Measurements from ENCODE around the gene CHRNA1. TPM values are rescaled to one million over a fixed set of nuclear protein-coding genes. Genes with fewer than 3 reads are reported as not detected.

CHRNA1 gene
- polyA plus RNA-seq, 1 experiment = not detected

DNA sequence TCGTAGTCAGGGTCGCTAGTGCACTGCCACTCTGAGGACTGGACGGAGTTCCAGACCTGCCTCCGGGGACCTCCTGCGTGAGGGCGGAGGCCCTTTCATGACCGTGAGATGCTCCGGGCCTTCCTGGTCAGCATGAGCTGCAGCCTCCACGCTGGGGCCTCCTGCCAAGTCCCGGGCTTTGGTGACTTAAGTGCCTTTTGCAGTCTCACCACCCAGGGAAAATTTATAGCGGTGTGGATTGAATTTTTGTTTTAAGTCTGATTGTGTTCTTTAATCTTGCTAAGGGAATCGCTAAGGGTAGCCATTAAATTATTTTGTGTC, 33.6 kb downstream of the CHRNA1 start:
- CTCF ChIA-PET = interaction anchor here (1.2 to 2.3 kb wide), 3 partner anchors 11 to 42 kb away, joined by 5 to 7 read pairs (median 5); no protein-coding TSS in a partner anchor
- TF ChIP-seq, protein P1, sequence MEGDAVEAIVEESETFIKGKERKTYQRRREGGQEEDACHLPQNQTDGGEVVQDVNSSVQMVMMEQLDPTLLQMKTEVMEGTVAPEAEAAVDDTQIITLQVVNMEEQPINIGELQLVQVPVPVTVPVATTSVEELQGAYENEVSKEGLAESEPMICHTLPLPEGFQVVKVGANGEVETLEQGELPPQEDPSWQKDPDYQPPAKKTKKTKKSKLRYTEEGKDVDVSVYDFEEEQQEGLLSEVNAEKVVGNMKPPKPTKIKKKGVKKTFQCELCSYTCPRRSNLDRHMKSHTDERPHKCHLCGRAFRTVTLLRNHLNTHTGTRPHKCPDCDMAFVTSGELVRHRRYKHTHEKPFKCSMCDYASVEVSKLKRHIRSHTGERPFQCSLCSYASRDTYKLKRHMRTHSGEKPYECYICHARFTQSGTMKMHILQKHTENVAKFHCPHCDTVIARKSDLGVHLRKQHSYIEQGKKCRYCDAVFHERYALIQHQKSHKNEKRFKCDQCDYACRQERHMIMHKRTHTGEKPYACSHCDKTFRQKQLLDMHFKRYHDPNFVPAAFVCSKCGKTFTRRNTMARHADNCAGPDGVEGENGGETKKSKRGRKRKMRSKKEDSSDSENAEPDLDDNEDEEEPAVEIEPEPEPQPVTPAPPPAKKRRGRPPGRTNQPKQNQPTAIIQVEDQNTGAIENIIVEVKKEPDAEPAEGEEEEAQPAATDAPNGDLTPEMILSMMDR (IDR thresholded peaks at IDR 0.05; ENCODE audit: insufficient read depth, low read depth, low read length) = no peak
- Histone ChIP-seq H3K36me3 (ENCODE audit: control insufficient read depth, insufficient read depth, low read length) (no peaks in the 10 kb centered on the region), H3K4me3 (ENCODE audit: low read depth, low read length) (no peak overlapping the region), H3K27me3 (ENCODE audit: control insufficient read depth, insufficient read depth, low read length) (peaks cover 42% of the 10 kb centered on the region)
- POLR2A ChIA-PET = no interaction called here
- DNase-seq (ENCODE audit: low read depth) = no peak

DNA sequence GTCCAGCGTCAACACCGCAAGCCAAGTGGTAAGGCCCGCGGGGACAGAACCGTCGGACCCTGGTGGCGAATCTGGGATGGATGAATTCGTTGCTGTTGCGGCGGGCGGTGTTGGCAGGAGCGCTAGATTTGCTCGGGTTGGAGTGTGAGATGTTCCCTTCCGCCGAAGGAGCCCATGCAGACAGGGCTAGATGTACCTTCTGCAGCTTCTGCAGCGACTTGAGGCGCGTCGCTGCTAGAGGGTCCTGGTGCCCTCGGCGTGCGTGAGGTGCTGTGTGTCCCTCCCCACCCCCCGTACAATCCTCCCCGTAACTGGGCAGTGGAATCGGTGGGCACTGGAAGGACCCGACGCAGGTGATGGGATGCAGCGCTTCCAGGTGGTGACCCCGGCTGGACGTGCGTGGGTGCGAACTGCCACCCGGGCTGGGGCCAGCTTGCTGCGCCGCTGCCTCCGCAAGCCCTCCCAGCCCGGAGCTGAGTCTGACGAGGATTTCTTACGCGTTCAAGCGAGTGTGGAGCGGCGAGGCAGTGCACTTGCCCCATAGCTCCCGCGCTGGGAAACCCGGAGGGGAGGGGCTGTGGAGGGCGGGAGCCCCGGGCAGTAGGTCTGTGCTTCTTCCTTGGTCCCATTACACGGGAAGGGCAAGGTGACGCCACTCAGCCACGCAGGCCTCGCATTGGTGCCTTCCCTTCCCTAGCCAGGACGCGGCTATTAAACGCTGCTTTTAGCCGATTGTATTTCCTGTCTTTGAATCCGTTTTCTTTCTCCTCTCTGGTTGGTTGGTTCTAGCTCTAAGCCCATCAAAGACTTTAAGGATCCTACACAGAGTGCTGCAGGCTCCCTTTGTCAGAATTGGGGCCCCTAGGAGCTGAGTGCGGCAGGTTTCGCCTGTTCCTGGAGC, 34.2 kb downstream of the CHRNA1 start:
- DNase-seq (ENCODE audit: low read depth) = no peak
- Histone ChIP-seq H3K4me3 (ENCODE audit: low read depth, low read length) (peak overlapping the region; percentile 30), H3K36me3 (ENCODE audit: control insufficient read depth, insufficient read depth, low read length) (no peaks in the 10 kb centered on the region), H3K27me3 (ENCODE audit: control insufficient read depth, insufficient read depth, low read length) (peaks cover 41% of the 10 kb centered on the region)
- TF ChIP-seq, protein P1 (IDR thresholded peaks at IDR 0.05; ENCODE audit: insufficient read depth, low read depth, low read length) = 0 out of 2 replicates have a peak, but pooled peaks have one; percentile 3
- ChIA-PET CTCF (interaction anchor here (1.2 to 2.3 kb wide), 3 partner anchors 11 to 42 kb away, joined by 5 to 7 read pairs (median 5); no protein-coding TSS in a partner anchor), POLR2A (interaction anchor here (0.6 kb wide), 1 partner anchor 251 kb away, joined by 3 read pairs; no protein-coding TSS in a partner anchor)

DNA sequence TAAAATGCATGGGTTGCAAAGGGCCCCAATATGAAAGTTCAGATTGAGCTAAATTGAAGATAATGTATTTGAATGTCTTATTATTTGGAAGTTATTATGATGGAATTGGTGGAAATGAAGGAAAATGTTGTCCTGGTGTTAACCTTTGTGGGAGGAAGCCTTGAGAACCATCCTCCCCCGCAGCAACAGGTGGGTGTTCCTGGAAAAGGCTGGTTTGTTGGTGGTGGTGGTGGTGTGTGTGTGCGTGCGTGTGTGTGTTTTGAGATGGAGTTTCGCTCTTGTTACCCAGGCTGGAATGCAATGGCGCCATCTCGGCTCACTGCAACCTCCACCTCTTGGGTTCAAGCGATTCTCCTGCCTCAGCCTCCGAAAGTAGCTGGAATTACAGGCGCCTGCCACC, 36.2 kb downstream of the CHRNA1 start:
- Histone ChIP-seq H3K27me3 (ENCODE audit: control insufficient read depth, insufficient read depth, low read length) (peaks cover 37% of the 10 kb centered on the region), H3K36me3 (ENCODE audit: control insufficient read depth, insufficient read depth, low read length) (no peaks in the 10 kb centered on the region), H3K4me3 (ENCODE audit: low read depth, low read length) (no peak overlapping the region)
- POLR2A ChIA-PET = no interaction called here
- DNase-seq (ENCODE audit: low read depth) = no peak
- TF ChIP-seq, protein P1 (IDR thresholded peaks at IDR 0.05; ENCODE audit: insufficient read depth, low read depth, low read length) = no peak
- CTCF ChIA-PET = no interaction called here

DNA sequence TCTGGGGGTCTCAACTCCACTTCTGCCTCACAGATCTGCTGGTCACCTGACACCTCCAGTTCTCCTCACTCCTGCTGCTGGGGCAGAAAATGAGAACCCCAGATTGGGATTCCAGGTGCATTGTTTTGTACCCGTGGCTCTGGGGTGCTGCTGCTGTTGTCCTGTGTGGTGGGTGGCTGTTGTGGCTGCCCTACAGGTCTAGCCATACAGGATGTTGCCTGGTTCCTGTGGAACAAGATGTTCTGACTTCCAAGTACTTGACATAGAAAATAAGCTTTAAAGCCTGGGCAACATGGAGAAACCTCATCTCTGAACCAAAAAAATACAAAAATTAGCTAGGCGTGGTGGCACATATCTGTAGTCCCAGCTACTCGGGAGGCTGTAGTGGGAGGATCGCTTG, 38.1 kb downstream of the CHRNA1 start:
- POLR2A ChIA-PET = no interaction called here
- CTCF ChIA-PET = interaction anchor here (1.0 to 1.1 kb wide), 2 partner anchors 26 to 260 kb away, joined by 3 to 4 read pairs; no protein-coding TSS in a partner anchor
- Histone ChIP-seq H3K27me3 (ENCODE audit: control insufficient read depth, insufficient read depth, low read length) (peaks cover 25% of the 10 kb centered on the region), H3K4me3 (ENCODE audit: low read depth, low read length) (no peak overlapping the region), H3K36me3 (ENCODE audit: control insufficient read depth, insufficient read depth, low read length) (no peaks in the 10 kb centered on the region)
- TF ChIP-seq, protein P1 (IDR thresholded peaks at IDR 0.05; ENCODE audit: insufficient read depth, low read depth, low read length) = no peak
- DNase-seq (ENCODE audit: low read depth) = no peak

DNA sequence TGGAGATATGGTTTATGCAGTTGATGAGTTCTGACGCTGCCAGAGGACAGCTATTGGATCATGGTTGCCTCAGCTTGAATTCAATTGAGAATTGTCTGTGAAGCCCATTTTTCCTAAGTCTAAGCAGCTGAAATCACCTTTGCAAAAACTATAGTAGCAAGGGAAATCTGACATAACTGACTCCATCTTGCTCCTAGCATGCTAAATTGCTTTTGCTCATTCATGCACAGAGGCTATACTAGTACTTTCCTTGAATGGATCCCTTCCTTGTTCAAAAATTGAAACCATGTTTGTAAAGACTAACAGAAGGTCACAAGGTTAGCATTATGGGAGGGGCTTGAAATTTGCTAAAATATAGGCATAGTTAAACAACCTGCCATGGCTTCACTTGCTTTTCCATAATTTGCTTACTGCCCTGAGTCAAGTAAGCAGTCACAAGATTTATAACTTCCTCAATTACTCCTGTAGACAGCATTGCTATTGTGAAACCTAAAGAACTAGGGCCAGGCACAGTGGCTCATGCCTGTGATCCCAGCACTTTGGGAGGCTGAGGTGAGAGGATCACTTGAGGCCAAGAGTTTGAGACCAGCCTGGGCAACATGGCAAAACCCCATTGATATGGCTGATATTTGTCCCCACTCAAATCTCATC, 41.2 kb downstream of the CHRNA1 start:
- TF ChIP-seq, protein P1 (IDR thresholded peaks at IDR 0.05; ENCODE audit: insufficient read depth, low read depth, low read length) = no peak
- Histone ChIP-seq H3K27me3 (ENCODE audit: control insufficient read depth, insufficient read depth, low read length) (peaks cover 9% of the 10 kb centered on the region), H3K4me3 (ENCODE audit: low read depth, low read length) (no peak overlapping the region), H3K36me3 (ENCODE audit: control insufficient read depth, insufficient read depth, low read length) (no peaks in the 10 kb centered on the region)
- ChIA-PET POLR2A (no interaction called here), CTCF (interaction anchor here (0.7 to 2.3 kb wide), 3 partner anchors 23 to 39 kb away, joined by 3 to 7 read pairs (median 3); no protein-coding TSS in a partner anchor)
- no peak for DNase-seq (ENCODE audit: low read depth)
